IPS-20b (cell line): ENCODE results near the gene DAZAP1.

Source experiments
- H3K27ac ChIP-seq: one replicate; pipeline ENCODE4 v1.5.1; 2013; ENCODE audit warnings: low read length
- H3K27me3 ChIP-seq: 2 replicates; pipeline ENCODE4 v1.6.1; 2013; ENCODE audit warnings: mild to moderate bottlenecking, low read length, inconsistent platforms; ENCODE audit not compliant: insufficient read depth
- H3K36me3 ChIP-seq: 2 replicates; pipeline ENCODE4 v1.6.1; 2013; ENCODE audit warnings: low read depth, mild to moderate bottlenecking, inconsistent platforms, low read length, moderate library complexity; ENCODE audit not compliant: insufficient read depth
- H3K4me1 ChIP-seq: 2 replicates; pipeline ENCODE4 v1.6.1; 2013; ENCODE audit warnings: mild to moderate bottlenecking, control low read depth, inconsistent platforms, low read length, moderate library complexity; ENCODE audit not compliant: insufficient read depth
- H3K4me3 ChIP-seq: 2 replicates; pipeline ENCODE4 v1.5.1; 2013; ENCODE audit warnings: mild to moderate bottlenecking, low read length, inconsistent platforms
- H3K9ac ChIP-seq: 2 replicates; pipeline ENCODE4 v1.6.1; 2013; ENCODE audit warnings: low read depth, mild to moderate bottlenecking, inconsistent platforms, low read length, moderate library complexity
- H3K9me3 ChIP-seq: 2 replicates; pipeline ENCODE4 v1.6.1; 2013; ENCODE audit warnings: mild to moderate bottlenecking, low read depth, low read length, inconsistent platforms; ENCODE audit not compliant: insufficient read depth

Gene DAZAP1

GRCh38 chr19:1407528-1408299 lies at the start of gene DAZAP1:
Gene DAZAP1, plus strand, starts transcription at chr19:1407586. Its CDS starts 188 bp downstream, at chr19:1407774.
- Histone ChIP-seq H3K9me3 (no peaks in the 10 kb centered on the region), H3K4me3 (peak within 1 kb of the TSS; percentile 91), H3K27me3 (no peaks in the 10 kb centered on the region), H3K4me1 (peaks cover 8% of the 10 kb centered on the region), H3K27ac (peak within 1 kb of the TSS; percentile 0), H3K36me3 (peaks cover 24% of the 10 kb centered on the region), H3K9ac (peak within 1 kb of the TSS; percentile 91)

- Histone ChIP-seq H3K27me3 (no peaks in the 10 kb centered on the region), H3K36me3 (peaks cover 84% of the 10 kb centered on the region), H3K9me3 (no peaks in the 10 kb centered on the region), H3K9ac (no peak overlapping the region), H3K27ac (no peak overlapping the region), H3K4me1 (peaks cover 31% of the 10 kb centered on the region), H3K4me3 (no peak overlapping the region)
These were observed 47.1 kb upstream of the DAZAP1 start for GRCh38 chr19:1360126-1360817.

GRCh38 chr19:1360818-1361461 lies 46.4 kb upstream of the DAZAP1 start:
- peaks cover 28% of the 10 kb centered on the region for H3K4me1 ChIP-seq
- H3K36me3 ChIP-seq: peaks cover 90% of the 10 kb centered on the region
- 0 out of 2 replicates have a peak overlapping the region, but pooled peaks have one; percentile 22 for H3K4me3 ChIP-seq
- H3K27ac ChIP-seq: no peak overlapping the region
- no peaks in the 10 kb centered on the region for H3K27me3 ChIP-seq
- no peak overlapping the region for H3K9ac ChIP-seq
- H3K9me3 ChIP-seq: no peaks in the 10 kb centered on the region

DNA sequence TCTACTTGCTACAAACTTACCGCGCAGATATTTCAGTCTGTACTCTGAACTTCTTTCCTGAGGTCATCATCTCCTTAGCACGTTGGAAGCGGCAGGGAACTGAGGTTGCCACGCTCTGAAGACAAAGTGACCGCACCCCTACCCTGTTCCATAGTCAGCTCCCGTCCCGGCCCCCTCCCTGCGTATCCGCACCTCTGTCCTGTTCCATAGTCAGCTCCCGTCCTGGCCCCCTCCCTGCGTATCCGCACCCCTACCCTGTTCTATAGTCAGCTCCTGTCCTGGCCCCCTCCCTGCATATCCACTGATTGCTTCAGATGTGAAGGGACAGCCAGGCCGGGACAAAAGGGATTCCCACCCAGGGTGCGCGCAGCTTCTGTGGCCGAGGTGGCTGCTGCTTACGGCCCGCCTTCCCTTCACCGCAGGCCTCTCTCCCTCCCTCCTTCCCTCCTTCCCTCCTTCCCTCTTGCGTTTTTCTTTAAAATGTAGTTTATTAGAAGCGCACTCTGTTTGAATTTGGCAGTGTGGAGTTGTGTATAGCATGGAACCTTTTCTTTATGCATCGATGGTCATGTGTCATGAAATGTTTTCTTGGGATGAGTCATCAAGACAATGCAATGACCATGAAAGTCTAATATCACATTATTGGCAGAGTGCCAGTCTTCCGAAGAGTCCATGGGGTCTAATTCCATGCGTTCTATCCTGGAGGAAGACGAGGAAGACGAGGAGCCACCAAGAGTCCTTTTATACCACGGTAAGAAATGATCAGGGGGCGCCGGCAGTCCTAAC lies 45.6 kb upstream of the DAZAP1 start:
- Histone ChIP-seq H3K36me3 (peaks cover 95% of the 10 kb centered on the region), H3K4me3 (no peak overlapping the region)

GRCh38 chr19:1362387-1363257 lies 44.8 kb upstream of the DAZAP1 start:
- H3K9me3 ChIP-seq: no peaks in the 10 kb centered on the region
- H3K27me3 ChIP-seq: no peaks in the 10 kb centered on the region
- no peak overlapping the region for H3K9ac ChIP-seq
- H3K4me1 ChIP-seq: peaks cover 11% of the 10 kb centered on the region
- H3K4me3 ChIP-seq: no peak overlapping the region
- H3K36me3 ChIP-seq: peaks cover 95% of the 10 kb centered on the region
- H3K27ac ChIP-seq: no peak overlapping the region

More for the DNA sequence above, 45.6 kb upstream of the DAZAP1 start:
- no peaks in the 10 kb centered on the region for H3K27me3 ChIP-seq
- no peak overlapping the region for H3K9ac ChIP-seq
- H3K9me3 ChIP-seq: no peaks in the 10 kb centered on the region
- no peak overlapping the region for H3K27ac ChIP-seq
- H3K4me1 ChIP-seq: peaks cover 19% of the 10 kb centered on the region

DNA sequence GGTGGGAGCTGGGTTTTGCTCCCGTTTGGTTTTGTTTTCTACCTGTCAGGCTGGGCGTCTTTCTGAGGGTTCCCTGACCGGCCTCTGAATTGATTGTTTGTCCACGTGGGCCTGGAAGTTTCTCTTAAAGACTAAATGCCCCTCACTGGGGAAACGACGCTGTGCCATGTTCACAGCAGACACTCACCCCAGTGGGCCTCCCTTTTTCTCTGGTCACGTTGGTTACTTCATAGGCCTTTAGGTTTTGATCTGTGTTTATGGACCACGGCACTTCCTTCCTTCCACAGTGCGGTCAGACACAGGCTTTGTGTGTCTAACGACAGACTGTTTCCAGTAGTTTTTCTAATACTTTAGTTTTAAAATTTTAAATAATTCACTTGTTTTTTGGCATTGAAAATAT lies 43.8 kb upstream of the DAZAP1 start:
- peaks cover 95% of the 10 kb centered on the region for H3K36me3 ChIP-seq
- no peaks in the 10 kb centered on the region for H3K9me3 ChIP-seq
- no peak overlapping the region for H3K4me3 ChIP-seq
- H3K4me1 ChIP-seq: peaks cover 3% of the 10 kb centered on the region
- no peak overlapping the region for H3K9ac ChIP-seq
- H3K27ac ChIP-seq: no peak overlapping the region
- no peaks in the 10 kb centered on the region for H3K27me3 ChIP-seq

DNA sequence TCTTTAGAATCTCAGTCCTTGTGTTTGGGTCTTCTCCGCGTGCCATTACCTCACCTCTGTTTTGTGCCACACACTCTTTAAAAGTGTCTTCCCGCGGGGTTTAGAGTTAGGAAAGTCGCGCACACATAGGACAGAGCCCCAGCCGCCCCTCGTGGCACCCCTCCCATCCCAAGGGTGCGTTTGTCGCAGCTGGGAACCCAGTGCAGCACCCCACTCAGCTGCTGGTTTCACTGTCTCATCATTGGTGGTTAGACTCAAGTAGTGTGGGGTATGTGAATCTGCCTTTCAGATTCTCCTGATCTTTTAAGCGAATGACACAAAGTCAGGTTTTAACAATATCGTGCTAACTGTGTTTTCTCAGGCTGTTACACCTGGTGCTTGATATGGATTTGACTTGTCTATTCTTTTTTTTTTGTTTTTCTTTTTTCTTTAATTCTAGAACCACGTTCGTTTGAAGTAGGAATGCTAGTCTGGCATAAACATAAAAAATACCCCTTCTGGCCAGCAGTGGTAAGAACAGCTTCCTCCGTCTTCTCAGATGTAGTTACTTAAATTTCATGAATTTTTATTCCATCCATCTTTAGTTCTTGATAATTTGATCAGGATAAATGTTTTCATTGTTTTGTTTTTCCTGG lies 43.2 kb upstream of the DAZAP1 start:
- Histone ChIP-seq H3K4me3 (no peak overlapping the region), H3K9ac (no peak overlapping the region), H3K4me1 (peaks cover 3% of the 10 kb centered on the region; the same call in 1 of the 2 replicates), H3K27ac (no peak overlapping the region), H3K9me3 (no peaks in the 10 kb centered on the region), H3K36me3 (peaks cover 91% of the 10 kb centered on the region), H3K27me3 (no peaks in the 10 kb centered on the region)

DNA sequence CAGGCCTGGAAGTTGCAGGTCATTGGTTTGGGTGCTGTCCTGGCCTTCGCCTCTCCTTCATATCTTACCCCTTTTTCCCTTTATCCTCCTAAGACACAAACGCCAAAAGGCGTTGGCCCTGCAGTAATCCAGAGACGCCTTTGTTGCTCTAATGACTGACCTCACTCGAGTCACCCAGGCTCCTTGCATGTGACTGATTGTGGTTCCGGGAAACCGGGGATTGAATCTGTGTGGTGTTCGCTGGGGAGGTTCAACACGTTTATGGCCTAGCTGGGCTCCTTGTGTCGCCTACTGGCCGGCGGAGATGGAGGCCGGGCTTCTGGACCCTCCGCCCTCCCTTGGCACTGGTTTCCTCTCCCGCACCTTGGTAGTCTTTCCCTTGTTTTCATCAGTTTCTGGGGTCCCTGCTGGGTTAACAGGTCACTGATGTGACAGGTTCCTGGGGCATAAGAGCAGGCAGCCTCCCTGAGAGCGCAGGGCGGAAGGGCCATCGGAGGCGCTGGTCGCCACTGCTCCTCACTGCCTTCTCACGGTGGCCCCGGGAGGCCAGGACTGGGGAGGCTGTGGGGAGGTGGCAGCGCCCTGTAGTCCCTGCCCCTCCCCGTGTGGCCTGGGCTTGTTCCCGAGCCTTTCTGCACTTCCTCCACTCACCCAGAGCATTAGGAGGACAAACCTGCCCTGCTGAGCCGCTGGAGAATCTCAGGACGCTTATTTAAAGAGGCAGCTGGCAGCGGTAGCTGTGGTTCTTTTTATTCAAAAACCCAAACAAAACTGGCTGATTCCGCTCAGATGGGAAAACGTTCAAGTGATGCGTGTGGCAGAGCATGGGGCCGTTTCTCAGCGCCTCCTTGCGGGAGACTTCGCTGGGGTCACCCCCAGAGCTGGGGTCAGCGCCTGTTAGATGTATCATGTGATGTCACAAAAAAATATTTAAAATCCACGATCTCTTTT lies 41.8 kb upstream of the DAZAP1 start:
- Histone ChIP-seq H3K9me3 (no peaks in the 10 kb centered on the region), H3K9ac (no peak overlapping the region), H3K27me3 (no peaks in the 10 kb centered on the region), H3K4me3 (no peak overlapping the region), H3K27ac (no peak overlapping the region), H3K4me1 (no peaks in the 10 kb centered on the region; the same call in 1 of the 2 replicates), H3K36me3 (peaks cover 91% of the 10 kb centered on the region)

- Histone ChIP-seq H3K27ac (no peak overlapping the region), H3K36me3 (peaks cover 91% of the 10 kb centered on the region), H3K27me3 (no peaks in the 10 kb centered on the region), H3K4me1 (no peaks in the 10 kb centered on the region; the same call in 1 of the 2 replicates), H3K9me3 (no peaks in the 10 kb centered on the region), H3K4me3 (no peak overlapping the region), H3K9ac (no peak overlapping the region)
These were observed 41.1 kb upstream of the DAZAP1 start for GRCh38 chr19:1366296-1366695.
